ENCODE measurements around the gene COL27A1. TPM values are rescaled to one million over a fixed set of nuclear protein-coding genes. Genes with fewer than 3 reads are reported as not detected.

The COL27A1 gene
- total and polyA plus RNA-seq, 9 of the 15 experiments (the other 6 are each of a cell fraction or from before 2014, with no cell fraction given) = 0.07 TPM; not detected in 8

- TF ChIP-seq MEIS2 (IDR thresholded peaks at IDR 0.05; ENCODE audit: partially characterized antibody) (no peak), PTRF (tag; IDR thresholded peaks at IDR 0.05) (no peak), CGGBP1 (CRISPR knock-in tag; IDR thresholded peaks at IDR 0.05) (no peak), E2F8 (IDR thresholded peaks at IDR 0.05; ENCODE audit: low read depth, partially characterized antibody) (no peak), E4F1 (CRISPR knock-in tag; IDR thresholded peaks at IDR 0.05; ENCODE audit: borderline replicate concordance) (no peak), RREB1 (CRISPR knock-in tag; IDR thresholded peaks at IDR 0.05) (no peak)
Measured at GRCh38 chr9:114178756-114179450, 23.6 kb downstream of the COL27A1 start (continued).

Data from K562 (cell line).